Smooth muscle cell (in vitro differentiated cells): ENCODE results near the gene NEK4. TPM values are rescaled to one million over a fixed set of nuclear protein-coding genes. Genes with fewer than 3 reads are reported as not detected.

Experiments used
- DNase-seq: peaks from one replicate; lab custom pipeline; 2025; ENCODE audit not compliant: unreplicated experiment; lab: John Stamatoyannopoulos, UW
- H2AFZ ChIP-seq: fragments of 200-600 bp; sonication (generic); 2 replicates; pipeline ENCODE4 v1.6.0; 2016; ENCODE audit warnings: antibody characterized with exemption, low read depth, mild to moderate bottlenecking
- H3F3A ChIP-seq: fragments of 200-600 bp; sonication (generic); 2 replicates; pipeline ENCODE4 v1.6.0; 2017; ENCODE audit warnings: antibody characterized with exemption, low read depth
- H3K27ac ChIP-seq: fragments of 200-600 bp; sonication (generic); 2 replicates; pipeline ENCODE4 v1.5.1; 2016; ENCODE audit warnings: low read depth, mild to moderate bottlenecking
- H3K27me3 ChIP-seq: fragments of 200-600 bp; sonication (generic); 2 replicates; pipeline ENCODE4 v1.6.1; 2016; ENCODE audit warnings: low read depth, mild to moderate bottlenecking
- H3K36me3 ChIP-seq: fragments of 200-600 bp; sonication (generic); 2 replicates; pipeline ENCODE4 v1.5.1; 2016; ENCODE audit warnings: low read depth
- H3K4me1 ChIP-seq: fragments of 200-600 bp; sonication (generic); 2 replicates; pipeline ENCODE4 v1.5.1; 2016; ENCODE audit warnings: low read depth
- H3K4me2 ChIP-seq: fragments of 200-600 bp; sonication (generic); 2 replicates; pipeline ENCODE4 v1.6.0; 2016; ENCODE audit warnings: mild to moderate bottlenecking
- H3K4me3 ChIP-seq: fragments of 200-600 bp; sonication (generic); 2 replicates; pipeline ENCODE4 v1.5.1; 2016; ENCODE audit warnings: mild to moderate bottlenecking
- H3K79me2 ChIP-seq: fragments of 200-600 bp; sonication (generic); 2 replicates; pipeline ENCODE4 v1.6.0; 2016; ENCODE audit warnings: low read depth, mild to moderate bottlenecking
- H3K9ac ChIP-seq: fragments of 200-600 bp; sonication (generic); 2 replicates; pipeline ENCODE4 v1.6.0; 2016; ENCODE audit warnings: low read depth
- H3K9me3 ChIP-seq: fragments of 200-600 bp; sonication (generic); replicated peaks from 2 replicates; pipeline ENCODE4 v1.5.1; 2016; ENCODE audit warnings: low read depth
- H4K20me1 ChIP-seq: fragments of 200-600 bp; sonication (generic); 2 replicates; pipeline ENCODE4 v1.6.0; 2016; ENCODE audit warnings: low read depth
- WGBS: methylation state at CpG from one replicate; pipeline ENCODE4 v1.1.7; 2016; ENCODE audit warnings: low lambda C conversion rate; 5-methylcytosine and 5-hydroxymethylcytosine counted together
- polyA plus RNA-seq: library from polyadenylated mRNA; unstranded; fragments of >200 nt; fragmentation: Nextera tagmentation; extraction: Ambion mirVana; gene quantifications from 2 replicates; pipeline ENCODE4 v1.2.1, GENCODE V29; 2016
- total RNA-seq: library from RNA; depleted of rRNA; stranded (reverse); fragments of >200 nt; gene quantifications from 2 replicates; pipeline ENCODE4 v1.2.3, GENCODE V29; 2014
- TF ChIP-seq, protein P1 (sequence below): fragments of 200-600 bp; sonication (generic); IDR thresholded peaks from 2 replicates; pipeline ENCODE4 v1.5.1; 2017; ENCODE audit warnings: borderline replicate concordance, mild to moderate bottlenecking, antibody characterized with exemption; ENCODE audit not compliant: insufficient read depth, poor library complexity, severe bottlenecking

The NEK4 gene
- total and polyA plus RNA-seq, 2 experiments from 2014 or later, result 8.6 to 11.0 TPM

DNA sequence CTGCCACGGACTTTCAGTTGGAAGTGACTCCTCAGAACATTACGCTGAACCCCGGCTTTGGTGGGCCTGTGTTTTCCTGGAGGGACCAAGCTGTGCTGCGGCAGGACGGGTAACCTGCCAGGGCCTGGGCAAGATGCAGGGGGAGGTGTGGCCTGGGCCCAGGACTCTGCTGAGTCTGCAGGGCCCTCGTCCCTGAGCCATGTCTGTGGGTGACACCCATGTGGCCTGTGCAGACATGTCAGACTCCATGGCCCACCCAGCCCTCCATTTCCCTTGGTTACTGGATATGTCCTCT, 19.0 kb upstream of the NEK4 start:
- no peak overlapping the region for H2AFZ ChIP-seq
- H3K27ac ChIP-seq, result no peak overlapping the region
- H3K4me3 ChIP-seq, result no peak overlapping the region
- H3F3A ChIP-seq, result no peaks in the 10 kb centered on the region
- H3K9ac ChIP-seq, result no peak overlapping the region
- H3K9me3 ChIP-seq, result no peaks in the 10 kb centered on the region
- no peak overlapping the region for H3K4me2 ChIP-seq
- TF ChIP-seq, protein P1, sequence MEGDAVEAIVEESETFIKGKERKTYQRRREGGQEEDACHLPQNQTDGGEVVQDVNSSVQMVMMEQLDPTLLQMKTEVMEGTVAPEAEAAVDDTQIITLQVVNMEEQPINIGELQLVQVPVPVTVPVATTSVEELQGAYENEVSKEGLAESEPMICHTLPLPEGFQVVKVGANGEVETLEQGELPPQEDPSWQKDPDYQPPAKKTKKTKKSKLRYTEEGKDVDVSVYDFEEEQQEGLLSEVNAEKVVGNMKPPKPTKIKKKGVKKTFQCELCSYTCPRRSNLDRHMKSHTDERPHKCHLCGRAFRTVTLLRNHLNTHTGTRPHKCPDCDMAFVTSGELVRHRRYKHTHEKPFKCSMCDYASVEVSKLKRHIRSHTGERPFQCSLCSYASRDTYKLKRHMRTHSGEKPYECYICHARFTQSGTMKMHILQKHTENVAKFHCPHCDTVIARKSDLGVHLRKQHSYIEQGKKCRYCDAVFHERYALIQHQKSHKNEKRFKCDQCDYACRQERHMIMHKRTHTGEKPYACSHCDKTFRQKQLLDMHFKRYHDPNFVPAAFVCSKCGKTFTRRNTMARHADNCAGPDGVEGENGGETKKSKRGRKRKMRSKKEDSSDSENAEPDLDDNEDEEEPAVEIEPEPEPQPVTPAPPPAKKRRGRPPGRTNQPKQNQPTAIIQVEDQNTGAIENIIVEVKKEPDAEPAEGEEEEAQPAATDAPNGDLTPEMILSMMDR, result no peak
- DNase-seq, result no peak
- H3K36me3 ChIP-seq, result no peaks in the 10 kb centered on the region
- no peaks in the 10 kb centered on the region for H3K4me1 ChIP-seq
- H3K27me3 ChIP-seq, result no peaks in the 10 kb centered on the region
- no peaks in the 10 kb centered on the region for H3K79me2 ChIP-seq
- 95% methylated on average over 6 of the region's 6 CpGs for WGBS
- no peaks in the 10 kb centered on the region for H4K20me1 ChIP-seq

DNA sequence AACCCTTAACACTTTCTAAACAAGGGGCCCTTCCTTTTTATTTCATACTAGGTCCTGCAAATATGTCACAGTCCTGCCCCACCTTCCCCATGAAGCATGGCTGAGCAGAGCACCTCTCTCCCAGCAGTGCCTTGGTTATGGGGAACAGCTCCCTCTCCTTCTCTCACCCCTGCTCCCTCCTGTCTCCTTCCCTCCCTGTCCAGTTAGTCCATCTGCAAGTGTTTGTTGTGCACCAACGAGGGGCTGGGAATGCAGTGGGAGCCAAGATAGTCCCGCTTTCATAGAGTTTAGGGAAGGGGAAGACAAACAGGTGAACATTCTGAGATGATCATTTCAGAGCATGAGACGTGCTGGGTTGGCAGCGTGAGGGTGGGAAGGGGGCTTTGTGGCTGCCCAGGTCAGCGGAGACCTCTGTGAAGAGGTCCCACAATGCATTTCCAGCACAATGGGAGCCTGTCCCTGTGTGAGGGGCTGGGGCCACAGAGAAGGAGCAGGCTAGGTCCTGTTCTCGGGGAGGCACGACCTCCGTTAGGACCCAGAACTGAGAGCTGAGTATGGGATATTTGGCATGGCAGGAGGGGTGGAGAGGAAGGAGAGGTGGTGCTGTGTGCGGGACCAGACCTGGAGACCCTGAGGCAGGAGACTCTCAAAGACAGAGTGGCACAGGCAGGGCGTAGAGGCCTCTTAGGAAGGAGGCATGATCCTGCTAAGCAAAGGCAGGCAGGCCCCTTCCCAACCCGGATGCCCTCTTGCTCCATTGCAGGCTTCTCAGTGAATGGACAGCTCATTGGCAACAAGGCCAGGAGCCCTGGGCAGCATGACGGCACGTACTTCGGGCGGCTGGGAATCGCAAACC, 18.4 kb upstream of the NEK4 start:
- Histone ChIP-seq H3K27me3 (no peaks in the 10 kb centered on the region), H3K9ac (no peak overlapping the region), H4K20me1 (no peaks in the 10 kb centered on the region), H3K9me3 (no peaks in the 10 kb centered on the region), H3K36me3 (no peaks in the 10 kb centered on the region), H3K4me3 (no peak overlapping the region), H3K4me2 (no peak overlapping the region), H3F3A (no peaks in the 10 kb centered on the region), H3K79me2 (no peaks in the 10 kb centered on the region), H3K27ac (no peak overlapping the region), H2AFZ (no peak overlapping the region), H3K4me1 (no peaks in the 10 kb centered on the region)
- DNase-seq, result no peak
- WGBS, result 90% methylated on average over 16 of the region's 16 CpGs
- TF ChIP-seq, protein P1, result no peak

DNA sequence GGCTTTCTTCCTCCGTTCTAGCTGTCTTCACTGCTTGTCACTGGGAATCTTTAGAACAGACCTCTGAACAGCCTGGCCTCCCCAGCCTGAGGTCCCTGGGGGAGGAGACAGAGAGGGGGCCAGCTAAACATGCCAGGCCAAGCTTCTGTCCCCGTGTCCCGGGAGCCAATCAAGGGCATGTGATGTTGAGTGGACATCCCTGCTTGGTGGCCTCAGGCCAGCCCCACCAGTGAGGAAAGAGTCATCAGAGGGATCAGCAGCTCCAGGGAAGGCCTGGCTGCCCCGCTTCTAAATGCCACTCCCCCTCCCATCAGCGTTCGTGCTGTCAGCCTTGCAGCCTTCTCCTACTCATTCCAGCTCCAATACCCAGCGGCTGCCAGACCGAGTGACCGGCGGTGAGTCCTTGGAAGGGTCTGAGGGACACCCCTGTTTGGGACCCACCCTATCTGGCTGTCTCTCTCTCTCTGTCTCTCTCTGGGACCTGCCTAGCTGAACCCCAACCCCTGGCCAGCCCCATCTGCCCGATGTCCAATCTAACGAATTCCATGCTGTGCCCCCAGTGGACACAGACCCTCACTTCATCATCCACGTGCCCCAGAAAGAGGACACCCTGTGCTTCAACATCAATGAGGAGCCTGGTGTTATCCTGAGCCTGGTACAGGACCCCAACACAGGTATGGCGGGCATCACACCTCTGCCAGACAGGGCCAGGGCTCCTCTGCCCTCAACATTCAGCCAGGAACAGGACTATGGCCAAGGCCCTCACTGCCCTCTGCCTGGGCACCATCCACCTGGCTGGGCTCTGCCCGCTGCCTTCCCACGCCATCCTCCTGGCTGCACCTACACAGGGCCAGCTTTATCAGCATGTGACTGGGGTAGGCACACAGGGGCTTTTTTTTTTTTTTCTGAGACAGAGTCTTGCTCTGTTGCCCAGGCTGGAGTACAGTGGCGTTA, 17.2 kb upstream of the NEK4 start:
- no peak for DNase-seq
- Histone ChIP-seq H3K9me3 (no peaks in the 10 kb centered on the region), H3K9ac (no peak overlapping the region), H2AFZ (no peak overlapping the region), H4K20me1 (no peaks in the 10 kb centered on the region), H3K4me3 (no peak overlapping the region), H3K79me2 (no peaks in the 10 kb centered on the region), H3K27me3 (peaks cover 4% of the 10 kb centered on the region), H3K4me2 (no peak overlapping the region), H3K36me3 (no peaks in the 10 kb centered on the region), H3F3A (no peaks in the 10 kb centered on the region), H3K4me1 (no peaks in the 10 kb centered on the region), H3K27ac (no peak overlapping the region)
- TF ChIP-seq, protein P1, result no peak
- WGBS, result 75% methylated on average over 17 of the region's 17 CpGs
